CD4-positive, alpha-beta T cell treated with Interleukin-15 for 4 hours (primary cell): Measurements from ENCODE around the gene SLC44A2.
A peak's percentile ranks its signal among the peaks of the same experiment; 100 is the strongest.
"Not testable (repeated sequence)": the region's sequence is repeated elsewhere in the genome, so short reads cannot be mapped to it uniquely, and the experiment has no call there.

ENCODE experiments used
- DNase-seq: peaks from one replicate; pipeline ENCODE4 v3.0.0-alpha.2; 2020; ENCODE audit warnings: low spot score

The SLC44A2 gene

DNA sequence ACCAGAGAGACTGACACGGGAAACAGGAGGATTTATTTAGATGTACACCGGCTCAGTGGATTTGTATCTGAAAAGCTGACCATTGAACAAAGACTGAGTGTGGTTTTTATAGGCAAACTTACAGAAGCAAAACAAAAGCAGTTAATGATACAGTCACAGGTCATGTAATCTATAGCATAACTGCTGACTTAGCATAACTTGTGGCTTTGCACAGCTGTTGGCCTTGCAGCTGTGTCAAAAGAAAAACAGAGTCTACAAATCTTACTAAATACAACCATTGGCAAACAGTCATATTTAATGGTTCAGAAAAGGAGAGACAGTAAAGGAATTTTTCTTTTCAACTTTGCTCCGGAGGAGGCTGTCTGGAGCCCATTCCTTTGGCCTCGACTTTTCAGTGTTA is 26.5 kb downstream of the SLC44A2 start:
- no peak for DNase-seq

DNA sequence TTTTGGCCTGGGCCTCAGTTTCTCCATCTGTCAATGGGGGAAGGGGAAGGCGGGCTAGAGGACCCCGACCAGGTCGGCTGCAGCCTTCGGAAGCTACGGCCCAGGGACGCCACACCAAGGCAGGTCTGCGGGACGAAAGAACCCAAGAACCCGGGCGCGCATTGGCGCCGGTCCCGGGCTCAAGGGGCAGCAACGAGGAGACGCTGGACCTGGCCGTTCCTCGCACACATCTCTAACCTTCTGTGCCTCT is 28.1 kb downstream of the SLC44A2 start:
- DNase-seq = no peak

DNA sequence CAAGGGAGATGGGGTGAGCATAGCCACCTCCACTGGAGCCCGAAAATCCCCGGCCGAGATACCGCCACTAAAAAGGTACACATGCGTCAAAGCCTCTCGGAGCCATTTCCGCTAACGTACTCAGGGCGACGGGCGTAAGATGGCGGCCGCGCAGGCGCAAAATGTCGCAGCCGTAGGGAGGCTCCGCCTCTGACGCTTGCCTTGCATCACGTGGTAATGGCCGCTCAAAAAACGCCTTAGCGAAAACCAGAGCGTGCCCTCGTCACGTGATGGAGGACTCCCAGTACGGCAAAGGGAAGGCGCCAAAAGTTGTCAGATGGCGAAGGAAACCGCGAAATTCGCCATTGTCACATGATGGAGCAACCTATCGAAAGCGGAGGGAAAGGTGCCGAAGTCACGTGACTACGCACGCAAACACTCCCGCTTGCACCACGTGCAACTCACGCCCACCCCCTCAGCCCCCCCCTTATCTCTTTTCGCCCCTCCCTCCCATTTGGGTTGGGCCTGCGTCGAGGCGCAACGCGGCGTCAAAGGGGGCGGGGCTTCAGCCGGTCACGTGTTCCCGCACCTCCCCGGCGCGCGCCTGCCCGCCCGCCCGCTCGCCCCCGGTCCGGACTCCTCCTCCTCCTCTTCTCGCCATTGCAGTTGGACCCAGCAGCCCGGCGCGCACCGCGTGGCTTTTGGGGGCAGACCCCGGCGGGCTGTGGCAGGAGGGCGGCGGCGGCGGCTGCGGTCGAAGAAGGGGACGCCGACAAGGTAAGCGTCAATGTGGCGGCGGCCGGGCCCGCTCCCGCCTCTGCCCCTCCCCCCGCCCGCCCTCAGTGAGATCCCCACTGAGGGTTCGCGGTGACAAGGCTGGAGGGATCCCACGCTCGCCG is 28.6 kb downstream of the SLC44A2 start, which contains the start of gene ILF3:
Gene ILF3, plus strand, starts transcription at position 615 of the 878 bp plus-strand sequence. CDS start 16,260 bp downstream, outside the sequence.
- DNase-seq = peak; percentile 100

DNA sequence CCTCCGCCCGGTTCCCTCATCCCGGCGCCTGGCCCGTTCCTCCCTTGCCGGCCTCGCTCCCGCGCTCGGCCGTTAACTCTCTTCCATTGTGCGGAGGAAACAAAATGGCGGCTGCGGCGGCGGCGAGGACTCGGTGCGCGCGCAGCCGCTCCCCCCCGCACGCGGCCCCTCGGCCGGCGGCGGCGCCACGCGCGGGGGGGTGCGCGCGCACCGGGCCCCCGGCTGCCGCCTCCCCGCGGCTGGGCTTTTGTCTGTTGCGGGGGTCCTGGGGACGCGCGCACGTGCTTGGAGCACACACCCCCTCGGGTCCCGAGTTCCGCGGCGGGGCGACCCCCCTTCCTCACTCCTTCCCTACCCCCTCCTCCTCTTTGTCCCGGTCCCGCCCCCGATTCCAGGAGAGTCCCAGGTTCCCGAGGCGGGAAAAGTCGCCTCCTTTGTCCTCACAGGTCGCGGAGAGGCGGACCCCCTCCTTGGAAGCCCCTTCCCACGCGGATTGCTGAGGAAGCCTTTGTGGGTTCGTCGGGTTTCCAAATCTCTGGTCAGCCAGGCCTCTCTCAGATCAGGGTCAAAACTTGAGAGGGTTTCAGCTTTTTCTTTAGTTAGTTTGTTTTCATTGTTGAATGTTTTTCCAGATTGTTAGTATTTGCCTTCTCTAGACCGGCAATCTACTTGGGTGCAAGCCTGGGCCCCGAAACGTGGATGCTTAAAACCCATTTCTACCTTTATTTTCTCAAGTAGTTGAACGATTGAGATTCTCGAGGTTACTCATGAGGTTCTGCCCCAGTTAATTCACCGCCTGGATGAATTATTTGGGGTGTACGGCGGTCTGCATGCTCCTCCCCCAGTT is 29.5 kb downstream of the SLC44A2 start:
- DNase-seq = peak; percentile 45

DNA sequence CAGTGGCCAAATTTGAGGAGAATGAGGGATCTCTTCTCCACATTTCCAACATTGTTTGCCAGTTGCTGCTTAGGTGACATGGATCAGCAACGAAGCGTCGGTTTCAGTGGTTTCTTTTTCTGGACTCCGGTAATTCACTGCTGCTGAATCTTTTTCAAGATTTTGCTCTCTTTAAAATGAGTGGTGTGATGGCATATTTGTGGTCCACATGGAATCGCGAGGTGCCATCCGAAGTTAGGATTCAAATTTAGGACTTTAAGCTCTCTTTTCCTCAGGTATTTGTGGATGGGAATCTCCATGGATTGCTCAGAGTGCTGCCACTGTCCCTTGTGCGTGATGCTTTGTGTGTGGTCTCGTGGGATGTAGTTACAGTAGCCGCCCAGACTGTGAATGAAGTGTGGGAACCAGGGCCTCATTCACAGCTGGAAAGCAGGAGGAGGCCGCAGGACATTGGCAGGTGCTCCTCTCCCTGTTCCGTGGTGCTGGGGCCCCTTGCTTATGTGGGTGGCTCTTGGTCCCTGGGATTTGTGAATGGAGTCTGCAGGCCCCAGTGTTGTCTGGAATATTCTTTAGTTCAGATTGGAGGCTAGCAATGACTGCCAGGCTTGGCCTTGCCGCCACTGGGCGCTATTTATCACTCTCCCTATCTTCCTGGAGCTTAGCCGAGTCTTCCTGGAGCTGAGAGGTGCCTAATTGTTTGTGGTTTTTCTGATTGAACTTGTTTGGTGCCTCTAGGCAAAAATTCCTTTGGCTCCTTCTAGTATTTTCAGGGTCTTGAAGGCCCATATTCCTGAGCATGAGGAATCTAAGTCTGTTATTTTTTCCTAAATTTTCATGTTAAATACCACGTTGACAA is 30.3 kb downstream of the SLC44A2 start:
- peak; percentile 28 for DNase-seq

DNA sequence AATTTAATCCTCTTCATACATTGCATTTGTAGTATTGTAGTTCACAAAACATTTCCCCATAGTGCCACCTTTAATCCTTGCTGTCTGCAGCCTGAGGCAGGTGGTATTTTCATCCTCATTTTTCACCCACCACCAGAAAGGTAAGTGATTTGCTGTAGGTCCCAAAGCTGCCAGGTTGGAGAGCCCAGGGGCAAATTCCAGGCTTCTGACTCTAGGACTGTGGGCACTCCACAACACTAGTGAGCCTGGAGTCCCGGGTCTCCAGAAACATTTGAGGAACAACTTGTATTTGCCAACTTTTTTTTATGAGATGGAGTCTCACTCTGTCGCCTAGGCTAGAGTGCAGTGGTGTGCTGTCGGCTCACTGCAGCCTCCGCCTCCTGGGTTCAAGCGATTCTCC is 35.0 kb downstream of the SLC44A2 start:
- DNase-seq = no peak

DNA sequence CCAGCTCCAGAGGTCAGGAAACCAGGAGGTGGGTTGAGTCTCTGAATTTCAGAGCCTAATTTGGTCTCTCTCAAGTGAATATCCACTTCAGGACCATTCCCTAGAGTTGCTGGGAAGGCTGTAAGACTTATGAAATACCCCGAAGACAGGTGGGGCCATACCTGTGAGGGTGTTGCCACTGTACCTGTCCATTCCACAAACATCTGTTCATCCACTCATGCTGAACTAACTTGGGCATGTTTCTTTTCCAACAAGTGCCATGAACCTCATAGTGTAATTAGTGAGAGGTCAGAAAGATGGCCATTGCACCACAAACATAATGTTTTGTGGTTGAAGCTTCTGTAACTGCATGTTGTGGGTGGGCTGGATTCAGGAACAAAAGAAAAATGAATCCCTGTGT is 36.6 kb downstream of the SLC44A2 start:
- no peak for DNase-seq

DNA sequence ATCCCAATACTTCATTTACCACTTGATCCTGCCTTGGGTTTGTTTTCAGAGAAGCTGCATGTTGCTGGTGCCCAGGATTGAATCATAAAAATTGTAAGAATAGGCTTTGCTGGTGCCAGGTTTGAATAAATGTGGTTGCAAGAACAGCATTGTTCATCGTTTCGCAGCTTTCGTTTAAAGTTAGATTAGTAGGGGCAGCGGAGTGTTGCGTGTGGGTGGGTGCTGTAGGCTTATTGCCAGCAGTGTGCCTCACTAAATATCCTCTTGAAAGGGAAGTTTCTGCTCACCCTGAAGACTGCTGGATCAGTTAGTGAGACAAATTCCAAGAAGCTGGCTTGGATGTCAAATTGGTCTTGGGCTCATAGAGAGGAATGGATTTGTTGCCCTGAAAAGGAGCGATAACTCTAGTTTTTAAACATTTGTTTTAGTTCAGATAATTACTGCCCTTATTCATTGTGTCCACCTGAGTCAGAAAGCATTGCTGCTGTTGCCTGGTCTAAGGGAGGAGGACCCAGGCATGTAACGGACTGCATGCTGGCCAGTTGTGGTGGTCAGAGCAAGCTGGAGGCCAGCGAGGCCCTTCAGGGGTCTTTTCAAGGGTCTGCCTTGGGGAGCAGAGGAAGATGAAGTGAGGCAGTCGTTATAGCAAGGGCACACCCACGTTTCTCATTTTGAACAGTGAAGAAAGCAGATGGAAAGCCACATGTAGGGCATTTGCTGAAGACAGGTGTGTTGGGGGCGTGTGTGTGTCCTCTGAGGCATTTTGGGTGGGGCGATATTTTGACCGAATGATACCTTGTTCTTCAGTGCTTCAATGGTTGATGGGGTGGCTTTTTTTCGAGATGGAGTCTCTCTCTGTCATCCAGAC is 37.3 kb downstream of the SLC44A2 start:
- no peak for DNase-seq

DNA sequence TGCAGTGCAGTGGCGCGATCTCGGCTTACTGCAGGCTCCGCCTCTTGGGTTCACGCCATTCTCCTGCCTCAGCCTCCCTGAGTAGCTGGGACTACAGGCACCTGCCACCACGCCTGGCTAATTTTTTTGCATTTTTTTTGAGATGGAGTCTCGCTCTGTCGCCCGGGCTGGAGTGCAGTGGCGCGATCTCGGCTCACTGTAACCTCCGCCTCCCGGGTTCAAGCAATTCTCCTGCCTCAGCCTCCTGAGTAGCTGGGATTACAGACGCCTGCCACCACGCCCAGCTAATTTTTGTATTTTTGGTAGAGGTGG is 37.9 kb downstream of the SLC44A2 start:
- DNase-seq = not testable (repeated sequence)

DNA sequence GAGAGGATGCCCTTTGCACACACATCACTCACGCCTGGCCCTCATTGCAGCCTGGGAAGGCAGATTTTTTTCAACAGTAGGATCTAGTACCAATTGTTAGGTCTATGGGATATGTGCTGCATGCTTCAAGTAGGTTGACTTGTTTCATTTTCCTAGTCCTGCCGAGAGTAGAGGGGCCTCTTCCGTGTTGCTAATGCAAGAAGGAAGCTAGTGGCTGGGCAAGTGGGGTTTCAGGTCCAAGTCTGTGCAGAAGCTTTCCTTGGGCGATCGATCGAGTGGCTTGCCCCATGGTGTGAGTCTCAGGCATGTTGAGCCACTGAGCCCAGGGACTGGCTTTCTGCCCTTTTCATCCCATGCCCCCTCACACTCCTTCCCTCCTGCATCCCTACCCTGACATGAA is 42.5 kb downstream of the SLC44A2 start:
- DNase-seq = no peak

DNA sequence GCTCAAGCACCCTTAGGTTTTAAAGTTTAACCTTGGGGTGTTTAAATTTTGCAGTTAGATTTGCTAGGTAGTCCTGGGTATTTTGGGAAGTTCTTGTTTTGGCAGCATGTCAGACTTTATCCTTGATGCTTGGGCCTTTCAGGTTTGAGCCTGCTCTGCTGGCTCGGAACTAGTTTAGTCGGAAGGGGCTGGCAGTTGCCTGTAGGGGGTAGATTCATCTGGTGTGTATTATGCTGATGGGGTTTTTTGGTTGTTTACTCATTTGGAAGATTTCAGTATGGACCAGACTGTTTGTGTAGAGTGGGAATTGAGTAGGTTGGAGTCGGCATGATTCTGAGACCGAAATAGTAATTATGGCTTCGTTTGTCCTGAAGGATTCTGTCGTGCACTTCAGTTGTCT is 43.9 kb downstream of the SLC44A2 start:
- DNase-seq = no peak

DNA sequence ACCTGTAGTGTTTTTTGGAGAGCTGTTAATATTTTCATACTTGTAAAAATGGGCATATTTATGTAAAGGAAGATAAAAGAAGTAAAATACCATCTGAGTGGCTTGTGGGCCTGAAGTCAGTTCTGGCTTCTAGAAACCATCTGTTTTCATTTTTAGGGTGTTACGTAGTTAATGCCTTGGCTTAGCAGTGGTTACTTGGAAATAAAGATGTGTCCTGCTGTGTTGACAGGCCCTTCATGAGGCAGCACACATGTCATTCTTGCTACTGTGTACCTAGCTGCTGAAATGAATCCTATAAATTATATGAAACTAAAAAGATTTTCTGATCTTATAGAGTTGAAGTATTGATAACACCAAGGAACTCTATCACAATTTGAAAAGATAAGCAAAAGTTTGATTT is 44.8 kb downstream of the SLC44A2 start:
- no peak for DNase-seq

DNA sequence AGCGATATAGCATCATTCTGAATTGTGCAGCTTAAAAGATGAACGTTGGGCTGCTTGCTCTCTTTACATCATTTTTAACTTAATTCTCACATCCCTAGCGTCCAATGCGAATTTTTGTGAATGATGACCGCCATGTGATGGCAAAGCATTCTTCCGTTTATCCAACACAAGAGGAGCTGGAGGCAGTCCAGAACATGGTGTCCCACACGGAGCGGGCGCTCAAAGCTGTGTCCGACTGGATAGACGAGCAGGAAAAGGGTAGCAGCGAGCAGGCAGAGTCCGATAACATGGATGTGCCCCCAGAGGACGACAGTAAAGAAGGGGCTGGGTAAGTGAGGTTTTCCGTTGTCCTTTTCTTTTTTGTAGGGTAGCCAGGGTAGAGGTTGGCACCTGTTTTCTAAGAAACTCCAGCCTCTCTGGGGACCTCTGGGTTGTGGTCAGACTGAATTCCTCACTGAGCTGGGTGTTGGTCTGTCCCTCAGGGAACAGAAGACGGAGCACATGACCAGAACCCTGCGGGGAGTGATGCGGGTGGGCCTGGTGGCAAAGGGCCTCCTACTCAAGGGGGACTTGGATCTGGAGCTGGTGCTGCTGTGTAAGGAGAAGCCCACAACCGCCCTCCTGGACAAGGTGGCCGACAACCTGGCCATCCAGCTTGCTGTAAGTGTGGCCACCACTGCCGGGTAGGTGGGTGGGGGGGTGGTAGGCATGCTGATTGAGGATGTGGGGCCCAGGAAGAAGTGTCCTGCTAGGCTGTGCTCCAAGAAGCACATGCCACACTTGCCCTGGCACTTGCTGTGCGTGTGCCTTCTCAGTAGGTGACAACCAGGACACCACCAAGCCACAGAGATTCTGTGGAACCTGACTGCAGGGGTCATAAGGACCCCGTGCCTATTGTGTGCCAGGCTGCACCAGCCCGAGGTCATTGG is 45.8 kb downstream of the SLC44A2 start:
- DNase-seq = no peak

DNA sequence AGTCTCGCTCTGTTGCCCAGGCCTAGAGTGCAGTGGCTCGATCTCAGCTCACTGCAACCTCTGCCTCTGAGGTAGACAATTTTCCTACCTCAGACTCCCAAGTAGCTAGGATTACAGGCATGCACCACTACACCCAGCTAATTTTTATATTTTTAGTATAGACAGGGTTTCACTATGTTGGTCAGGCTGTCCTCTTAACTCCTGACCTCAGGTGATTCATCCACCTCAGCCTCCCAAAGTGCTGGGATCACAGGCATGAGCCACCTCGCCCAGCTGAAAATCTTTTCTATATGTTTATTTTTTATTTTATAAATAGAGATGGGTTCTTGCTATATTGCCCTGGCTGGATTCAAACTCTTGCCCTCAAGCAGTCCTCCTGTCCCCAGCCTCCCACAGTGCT is 46.6 kb downstream of the SLC44A2 start:
- DNase-seq = not testable (repeated sequence)

DNA sequence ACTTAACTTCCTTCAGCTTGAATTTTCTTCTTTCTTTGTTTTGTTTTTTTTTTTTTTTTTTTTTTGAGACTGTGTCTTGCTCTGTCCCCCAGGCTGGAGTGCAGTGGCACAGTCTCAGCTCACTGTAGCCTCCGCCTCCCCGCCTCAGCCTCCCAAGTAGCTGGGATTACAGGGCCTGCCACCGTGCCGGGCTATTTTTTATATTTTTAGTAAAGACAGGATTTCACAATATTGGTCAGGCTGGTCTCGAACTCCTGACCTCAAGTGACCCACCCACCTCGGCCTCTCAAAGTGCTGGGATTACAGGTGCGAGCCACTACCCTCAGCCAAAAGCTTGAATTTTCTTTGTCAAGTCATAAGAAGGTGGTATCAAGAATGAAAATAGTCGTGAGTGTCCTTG is 49.9 kb downstream of the SLC44A2 start:
- DNase-seq = not testable (repeated sequence)

DNA sequence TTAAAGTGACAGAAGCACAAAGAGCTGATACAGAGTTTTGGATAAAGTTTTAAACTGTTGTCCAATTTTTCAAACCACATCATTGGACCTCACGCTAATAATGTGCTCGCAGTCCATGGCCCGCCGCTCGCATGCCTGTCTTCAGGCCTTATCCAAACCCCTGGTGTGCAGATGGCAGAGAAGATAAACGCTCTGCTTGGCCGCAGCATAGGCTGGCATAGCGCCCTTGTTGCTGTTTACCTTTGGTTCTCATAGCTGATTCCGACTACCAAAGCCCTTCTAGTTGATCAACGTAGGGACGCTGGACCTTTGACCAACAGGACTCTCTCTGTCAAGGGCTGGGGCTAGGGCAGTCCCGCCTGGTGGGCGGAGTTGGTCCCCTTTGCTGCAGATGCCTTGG is 52.4 kb downstream of the SLC44A2 start:
- no peak for DNase-seq

DNA sequence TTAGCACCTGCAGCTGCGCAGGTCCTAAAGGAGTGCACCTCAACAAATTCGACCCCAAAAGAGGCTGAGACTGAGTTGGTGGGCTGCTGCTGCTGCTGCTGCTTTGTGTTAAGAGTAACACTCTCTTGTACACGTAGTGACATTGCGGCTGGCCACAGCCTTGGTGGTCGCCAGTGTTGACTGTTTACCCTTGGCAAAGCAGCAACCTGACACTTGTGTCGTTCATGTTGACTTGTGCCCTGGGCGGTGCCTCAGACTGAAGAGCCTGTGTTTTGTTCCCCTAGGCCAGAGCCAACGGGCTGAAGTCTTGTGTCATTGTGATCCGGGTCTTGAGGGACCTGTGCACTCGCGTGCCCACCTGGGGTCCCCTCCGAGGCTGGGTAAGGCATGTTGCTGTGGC is 53.5 kb downstream of the SLC44A2 start:
- DNase-seq = no peak

DNA sequence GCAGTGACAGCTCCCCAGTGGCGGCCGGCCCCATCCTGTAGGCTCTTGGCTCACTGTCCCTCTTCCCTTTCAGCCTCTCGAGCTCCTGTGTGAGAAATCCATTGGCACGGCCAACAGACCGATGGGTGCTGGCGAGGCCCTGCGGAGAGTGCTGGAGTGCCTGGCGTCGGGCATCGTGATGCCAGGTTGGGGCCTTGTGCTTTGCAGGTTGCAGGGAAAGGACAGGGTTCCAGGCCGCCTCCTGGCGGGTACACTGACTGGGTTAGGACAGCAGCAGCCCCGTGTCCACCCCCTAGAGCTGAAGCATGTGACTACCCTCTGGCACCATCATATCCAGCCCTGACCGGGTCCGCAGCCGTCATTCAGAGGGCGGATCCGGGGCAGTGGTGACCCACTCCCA is 54.4 kb downstream of the SLC44A2 start:
- no peak for DNase-seq

DNA sequence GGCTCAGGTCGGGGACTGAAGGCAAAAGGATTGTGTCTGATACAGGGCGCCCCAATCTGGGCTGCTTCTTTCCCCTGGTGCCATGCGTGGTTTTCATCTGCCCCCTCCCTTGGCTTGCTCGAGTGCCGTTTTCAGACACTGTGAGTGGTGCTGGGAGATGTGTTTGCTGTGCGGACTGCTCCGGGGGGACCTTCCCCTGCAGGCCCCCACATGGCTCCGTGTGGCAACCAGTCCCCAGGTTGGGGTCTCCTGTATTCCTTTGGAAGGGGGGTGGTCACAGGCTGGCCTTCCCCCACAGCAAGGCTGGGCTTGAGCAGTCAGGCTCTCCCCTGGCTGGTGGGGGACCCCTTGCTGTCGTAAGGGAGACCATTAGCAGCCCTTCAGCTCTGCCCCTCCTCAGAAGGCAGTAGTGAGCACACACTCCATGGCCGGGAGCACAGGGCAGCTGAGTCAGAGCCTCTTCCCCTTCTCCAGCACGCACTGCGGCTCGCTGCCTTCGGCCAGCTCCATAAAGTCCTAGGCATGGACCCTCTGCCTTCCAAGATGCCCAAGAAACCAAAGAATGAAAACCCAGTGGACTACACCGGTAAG is 55.3 kb downstream of the SLC44A2 start:
- DNase-seq = no peak

DNA sequence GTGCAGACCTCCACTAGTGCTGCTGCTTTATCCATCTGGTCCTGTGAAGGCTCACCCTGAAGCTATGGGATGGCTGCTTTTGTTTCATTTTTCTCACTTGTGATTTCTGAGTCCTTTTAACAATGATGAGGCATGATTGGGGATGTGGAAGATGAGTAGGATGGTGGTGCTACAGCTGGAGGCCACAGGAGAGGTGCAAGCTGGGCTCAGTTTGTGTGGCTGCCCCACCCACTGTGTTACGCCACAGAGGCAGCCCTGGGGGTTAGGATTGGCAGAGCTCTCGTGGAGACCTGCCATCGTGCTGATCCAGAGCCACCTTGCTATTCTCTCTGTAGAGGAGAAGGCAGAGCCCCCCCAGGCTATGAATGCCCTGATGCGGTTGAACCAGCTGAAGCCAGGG is 56.3 kb downstream of the SLC44A2 start:
- DNase-seq = no peak
